IMR-90 (cell line): Measurements from ENCODE around the gene SDK1. TPM values are rescaled to one million over a fixed set of nuclear protein-coding genes. Genes with fewer than 3 reads are reported as not detected.

Experiments
- ATAC-seq: fragments of 200-7000 bp; cut with Tn5 transposase; 2 replicates; pipeline ENCODE4 v1.9.1; 2020; ENCODE audit warnings: low read depth, mild to moderate bottlenecking, moderate library complexity
- BruUV-seq: library from RNA; stranded (reverse); fragments of 400-500 nt; replicated peaks from 2 replicates; lab custom pipeline; 2021; lab: Mats Ljungman, UMichigan
- CTCF ChIA-PET: fragments of 300-600 bp; formaldehyde crosslinking; extraction: SDS; loops from one replicate; lab custom pipeline; 2021; ENCODE audit warnings: antibody characterized with exemption; lab: Yijun Ruan, JAX
- POLR2A ChIA-PET: fragments of 300-600 bp; sonication (Branson Sonifier 250); formaldehyde crosslinking; loops from one replicate; lab custom pipeline; 2022; ENCODE audit warnings: antibody characterized with exemption; ENCODE audit not compliant: unreplicated experiment; lab: Charles Lee
- DNase-seq: peaks from one replicate; pipeline ENCODE4 v3.0.0; 2013
- H2AFZ ChIP-seq: replicated peaks from 2 replicates; pipeline ENCODE3; 2013; ENCODE audit warnings: low read length, mild to moderate bottlenecking; ENCODE audit not compliant: poor library complexity
- H2AK5ac ChIP-seq: 2 replicates; pipeline ENCODE4 v1.6.1; 2013; ENCODE audit warnings: low read depth, low read length, inconsistent platforms
- H2AK9ac ChIP-seq: replicated peaks from 2 replicates; pipeline ENCODE3; 2013; ENCODE audit warnings: mild to moderate bottlenecking, low read depth, low read length, moderate library complexity; ENCODE audit not compliant: poor library complexity
- H2BK120ac ChIP-seq: 2 replicates; pipeline ENCODE4 v1.6.1; 2013; ENCODE audit warnings: low read depth, low read length, inconsistent platforms
- H2BK15ac ChIP-seq: 3 replicates; pipeline ENCODE4 v1.6.1; 2013; ENCODE audit warnings: low read depth, low read length, inconsistent platforms
- H2BK20ac ChIP-seq: 2 replicates; pipeline ENCODE4 v1.6.1; 2013; ENCODE audit warnings: low read depth, mild to moderate bottlenecking, inconsistent platforms, low read length, moderate library complexity
- H2BK5ac ChIP-seq: 2 replicates; pipeline ENCODE4 v1.6.1; 2013; ENCODE audit warnings: mild to moderate bottlenecking, low read depth, low read length, inconsistent platforms; ENCODE audit not compliant: poor library complexity, severe bottlenecking
- H3K14ac ChIP-seq: replicated peaks from 2 replicates; pipeline ENCODE4 v1.6.1; 2013; ENCODE audit warnings: low read depth, low read length, inconsistent platforms
- H3K18ac ChIP-seq: 2 replicates; pipeline ENCODE4 v1.6.1; 2013; ENCODE audit warnings: low read depth, low read length, control low read depth
- H3K23ac ChIP-seq: 2 replicates; pipeline ENCODE4 v1.6.1; 2013; ENCODE audit warnings: low read depth, low read length, inconsistent platforms
- H3K27ac ChIP-seq: 2 replicates; pipeline ENCODE4 v1.5.1; 2013; ENCODE audit warnings: mild to moderate bottlenecking, control low read depth, low read length; ENCODE audit not compliant: insufficient read depth
- H3K27me3 ChIP-seq: 2 replicates; pipeline ENCODE4 v1.6.1; 2013; ENCODE audit warnings: low read length; ENCODE audit not compliant: control insufficient read depth, insufficient read depth
- H3K36me3 ChIP-seq: 2 replicates; pipeline ENCODE4 v1.6.1; 2013; ENCODE audit warnings: low read length, mixed read lengths; ENCODE audit not compliant: control insufficient read depth, insufficient read depth
- H3K4ac ChIP-seq: 2 replicates; pipeline ENCODE4 v1.6.1; 2013; ENCODE audit warnings: low read depth, low read length, inconsistent platforms
- H3K4me1 ChIP-seq: 2 replicates; pipeline ENCODE4 v1.6.1; 2013; ENCODE audit warnings: low read length, mixed read lengths; ENCODE audit not compliant: control insufficient read depth, insufficient read depth
- H3K4me2 ChIP-seq: 2 replicates; pipeline ENCODE4 v1.6.1; 2013; ENCODE audit warnings: low read depth, mild to moderate bottlenecking, control low read depth, low read length, moderate library complexity
- H3K4me3 ChIP-seq: 2 replicates; pipeline ENCODE4 v1.5.1; 2013; ENCODE audit warnings: low read depth, mild to moderate bottlenecking, control low read depth, low read length, moderate library complexity; ENCODE audit not compliant: insufficient read depth
- H3K56ac ChIP-seq: 2 replicates; pipeline ENCODE4 v1.6.1; 2013; ENCODE audit warnings: low read length, inconsistent platforms; ENCODE audit not compliant: insufficient read depth; ENCODE audit errors: extremely low read depth
- H3K79me1 ChIP-seq, 2 experiments: 2 replicates each; pipeline ENCODE4 v1.6.1; 2013; ENCODE audit warnings: low read length in 2 of 2, inconsistent platforms in 1 of 2, low read depth in 1 of 2
- H3K9ac ChIP-seq: 2 replicates; pipeline ENCODE4 v1.6.1; 2013; ENCODE audit warnings: low read depth, low read length, control low read depth
- H3K9me1 ChIP-seq: 2 replicates; pipeline ENCODE4 v1.6.1; 2013; ENCODE audit warnings: low read length, inconsistent platforms; ENCODE audit not compliant: insufficient read depth
- H3K9me3 ChIP-seq: 2 replicates; pipeline ENCODE4 v1.6.1; 2013; ENCODE audit warnings: low read length; ENCODE audit not compliant: control insufficient read depth, insufficient read depth
- H4K20me1 ChIP-seq: 2 replicates; pipeline ENCODE4 v1.6.1; 2013; ENCODE audit warnings: low read length, inconsistent platforms; ENCODE audit not compliant: insufficient read depth
- H4K5ac ChIP-seq: 2 replicates; pipeline ENCODE4 v1.6.1; 2013; ENCODE audit warnings: mild to moderate bottlenecking, low read depth, low read length, control low read depth
- H4K8ac ChIP-seq, 2 experiments: 2 replicates each; pipeline ENCODE4 v1.6.1; 2013; ENCODE audit warnings: low read depth in 2 of 2, low read length in 2 of 2, control low read depth in 1 of 2, inconsistent platforms in 1 of 2
- H4K91ac ChIP-seq: 2 replicates; pipeline ENCODE4 v1.6.1; 2013; ENCODE audit warnings: low read depth, low read length, inconsistent platforms; ENCODE audit not compliant: insufficient read depth
- BHLHE40 ChIP-seq: fragments of 150-350 bp; IDR thresholded peaks from 2 replicates; pipeline ENCODE4 v1.6.1; 2016; ENCODE audit warnings: mild to moderate bottlenecking, low read depth, low read length
- CHD1 ChIP-seq: IDR thresholded peaks from 2 replicates; pipeline ENCODE4 v1.6.1; 2012; ENCODE audit warnings: low read depth, low read length, improper control_type of control experiment
- FOS ChIP-seq: fragments of 150-350 bp; IDR thresholded peaks from 2 replicates; pipeline ENCODE4 v1.6.1; 2016; ENCODE audit warnings: low read depth, low read length
- MAZ ChIP-seq: IDR thresholded peaks from 2 replicates; pipeline ENCODE4 v1.6.1; 2012; ENCODE audit warnings: low read depth, mild to moderate bottlenecking, low read length, improper control_type of control experiment, moderate library complexity, borderline replicate concordance
- MXI1 ChIP-seq: IDR thresholded peaks from 2 replicates; pipeline ENCODE4 v1.6.1; 2012; ENCODE audit warnings: low read depth, mild to moderate bottlenecking, low read length, moderate library complexity, borderline replicate concordance
- POLR2A ChIP-seq: IDR thresholded peaks from 2 replicates; pipeline ENCODE4 v1.6.1; 2012; ENCODE audit warnings: mild to moderate bottlenecking, low read depth, low read length
- RCOR1 ChIP-seq: IDR thresholded peaks from 2 replicates; pipeline ENCODE4 v1.6.1; 2012; ENCODE audit warnings: mild to moderate bottlenecking, low read length, improper control_type of control experiment; ENCODE audit not compliant: insufficient replicate concordance
- SMC3 ChIP-seq: fragments of 150-350 bp; IDR thresholded peaks from 2 replicates; pipeline ENCODE4 v1.6.1; 2016; ENCODE audit warnings: low read depth, mild to moderate bottlenecking, antibody characterized with exemption, low read length, moderate library complexity
- WGBS, 2 experiments: methylation state at CpG; one replicate each; pipeline versions ENCODE4 v1.1.5 to v1.1.7; 2013; ENCODE audit warnings: missing lambda C conversion rate in 2 of 2; ENCODE audit not compliant: insufficient read length in 1 of 2; ENCODE audit errors: extremely low coverage in 2 of 2; 5-methylcytosine and 5-hydroxymethylcytosine counted together
- dilution Hi-C: fragments of 300-500 bp; cut with HindIII; formaldehyde crosslinking; loops from one replicate; pipeline ENCODE4 v1.14.3; 2018; ENCODE audit warnings: low sequenced_read_pairs; ENCODE audit not compliant: unreplicated experiment
- in situ Hi-C: fragments of 300-500 bp; cut with MboI; formaldehyde crosslinking; loops from 3 replicates; pipeline ENCODE4 v1.14.3; 2019; ENCODE audit warnings: low sequenced_read_pairs, inconsistent platforms, mixed read lengths
- intact Hi-C: fragments of 100-400 bp; cut with micrococcal nuclease; formaldehyde crosslinking; loops from 2 replicates; pipeline ENCODE4 v1.10.0; 2022
- polyA plus RNA-seq, 3 experiments: library from polyadenylated mRNA; depleted of rRNA; stranded (reverse); fragments of >200 nt; gene quantifications; 2 replicates each; pipeline ENCODE4 v1.2.3, GENCODE V29; 2012; ENCODE audit warnings: low replicate concordance in 1 of 3
- total RNA-seq: library from RNA; depleted of rRNA; stranded (reverse); fragments of >200 nt; gene quantifications from 2 replicates; pipeline ENCODE4 v1.2.3, GENCODE V29; 2012
- TF ChIP-seq, protein P1 (sequence below): fragments of 150-350 bp; IDR thresholded peaks from 2 replicates; pipeline ENCODE4 v1.6.1; 2016; ENCODE audit warnings: low read depth, mild to moderate bottlenecking, low read length, moderate library complexity, borderline replicate concordance

Gene SDK1
- total and polyA plus RNA-seq, 2 of the 4 experiments (the other 2 are of a cell fraction) = 1.5 to 1.6 TPM

DNA sequence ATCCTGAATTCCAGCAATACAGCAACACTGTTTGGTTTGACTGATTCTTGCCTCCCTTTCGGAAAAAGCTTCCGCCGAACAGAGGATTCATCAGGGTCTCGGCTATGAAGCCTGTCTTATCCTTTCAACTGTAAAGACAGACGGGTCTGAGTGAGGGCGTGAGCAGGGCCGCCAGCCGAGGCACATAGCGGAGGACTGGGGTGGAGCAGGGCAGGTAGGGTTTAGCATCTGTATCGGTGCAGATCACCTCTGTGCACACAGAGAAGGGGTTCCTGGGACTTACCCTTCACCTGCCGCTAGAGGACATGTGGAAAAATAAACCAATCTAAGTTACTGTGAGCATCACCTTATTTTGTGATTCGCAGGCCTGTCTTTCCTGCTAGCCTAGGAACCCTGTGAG lies 724.2 kb downstream of the SDK1 start:
- H4K91ac ChIP-seq = no peak overlapping the region

More for the DNA sequence above, 724.2 kb downstream of the SDK1 start:
- no peak overlapping the region for H3K56ac ChIP-seq
- no peak overlapping the region for H3K9ac ChIP-seq
- H3K23ac ChIP-seq = no peak overlapping the region
- H2AK9ac ChIP-seq = no peak overlapping the region
- H3K4ac ChIP-seq = no peak overlapping the region
- WGBS, 2 experiments = 100% methylated on average over 1 of the region's 12 CpGs; no CpG with 5 or more reads in 1 of the 2 experiments
- no peaks in the 10 kb centered on the region for H3K79me1 ChIP-seq
- H2BK15ac ChIP-seq = no peak overlapping the region
- no peak overlapping the region for H2BK5ac ChIP-seq
- no peaks in the 10 kb centered on the region for H4K20me1 ChIP-seq
- no peak overlapping the region for H3K18ac ChIP-seq
- POLR2A ChIA-PET = no interaction called here
- BruUV-seq = no TSS peak
- no peak overlapping the region for H3K14ac ChIP-seq
- DNase-seq (no peak), ATAC-seq (no peak)
- intact Hi-C loops = no loop called here
- H2BK20ac ChIP-seq = no peak overlapping the region
- no peaks in the 10 kb centered on the region for H3K36me3 ChIP-seq
- H3K27me3 ChIP-seq = no peaks in the 10 kb centered on the region
- H3K4me3 ChIP-seq = no peak overlapping the region
- H3K4me2 ChIP-seq = no peak overlapping the region
- H2AK5ac ChIP-seq = no peak overlapping the region
- H3K27ac ChIP-seq = no peak overlapping the region
- no peaks in the 10 kb centered on the region for H3K9me1 ChIP-seq
- H4K8ac ChIP-seq = no peak overlapping the region
- TF ChIP-seq BHLHE40 (no peak), MAZ (no peak), FOS (no peak), SMC3 (no peak), RCOR1 (no peak), POLR2A (no peak), CHD1 (no peak), MXI1 (no peak)
- TF ChIP-seq, protein P1, sequence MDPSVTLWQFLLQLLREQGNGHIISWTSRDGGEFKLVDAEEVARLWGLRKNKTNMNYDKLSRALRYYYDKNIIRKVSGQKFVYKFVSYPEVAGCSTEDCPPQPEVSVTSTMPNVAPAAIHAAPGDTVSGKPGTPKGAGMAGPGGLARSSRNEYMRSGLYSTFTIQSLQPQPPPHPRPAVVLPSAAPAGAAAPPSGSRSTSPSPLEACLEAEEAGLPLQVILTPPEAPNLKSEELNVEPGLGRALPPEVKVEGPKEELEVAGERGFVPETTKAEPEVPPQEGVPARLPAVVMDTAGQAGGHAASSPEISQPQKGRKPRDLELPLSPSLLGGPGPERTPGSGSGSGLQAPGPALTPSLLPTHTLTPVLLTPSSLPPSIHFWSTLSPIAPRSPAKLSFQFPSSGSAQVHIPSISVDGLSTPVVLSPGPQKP = no peak
- CTCF ChIA-PET = no interaction called here
- H4K5ac ChIP-seq = no peak overlapping the region
- no peak overlapping the region for H2BK120ac ChIP-seq
- no peak overlapping the region for H2AFZ ChIP-seq
- dilution Hi-C loops = no loop called here
- H3K4me1 ChIP-seq = no peaks in the 10 kb centered on the region
- H3K9me3 ChIP-seq = peaks cover 18% of the 10 kb centered on the region
- in situ Hi-C loops = no loop called here
